ENCODE results near the gene SEZ6L2. TPM values are rescaled to one million over a fixed set of nuclear protein-coding genes. Genes with fewer than 3 reads are reported as not detected.

The SEZ6L2 gene
- total RNA-seq, 4 donors from 2014 or later = 0.84 to 4.9 (median 1.3) TPM

DNA sequence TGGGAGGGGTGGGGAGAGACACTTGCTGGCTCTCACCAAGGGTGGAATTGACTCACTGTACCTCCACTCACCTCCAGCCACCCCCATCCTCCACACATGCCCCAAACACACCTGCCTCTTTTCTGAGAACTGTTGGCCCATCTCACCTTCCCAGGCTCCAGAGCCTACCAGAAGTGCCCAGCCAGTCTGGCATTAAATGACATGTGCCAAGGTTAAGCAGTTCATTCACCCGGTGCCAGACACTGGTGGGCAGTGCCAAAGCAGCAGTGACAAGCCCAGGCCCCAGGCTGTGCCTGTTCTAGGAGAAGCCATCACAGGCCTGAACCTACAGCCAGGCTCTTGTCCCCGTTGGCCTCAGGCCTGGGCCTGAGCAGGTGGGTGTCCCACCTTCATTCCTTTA is 67.9 kb downstream of the SEZ6L2 start:
- 62 to 73% methylated on average over 2 of the region's 2 CpGs for WGBS, 2 donors
- Histone ChIP-seq H3K27ac (no peak overlapping the region), H3K36me3 (peaks cover 3 to 67% (median 21%) of the 10 kb centered on the region in 3 donors), H3K27me3 (no peaks in the 10 kb centered on the region), H3K4me1 (peaks cover 0 to 24% (median 4%) of the 10 kb centered on the region in 4 donors), H3K9me3 (no peaks in the 10 kb centered on the region), H3K4me3 (no peak overlapping the region)
- no peak for DNase-seq (ENCODE audit: low spot score in 2 of 2)
- TF ChIP-seq POLR2A (IDR thresholded peaks at IDR 0.05) (no peak), EP300 (IDR thresholded peaks at IDR 0.05) (no peak)
- TF ChIP-seq, protein P1, sequence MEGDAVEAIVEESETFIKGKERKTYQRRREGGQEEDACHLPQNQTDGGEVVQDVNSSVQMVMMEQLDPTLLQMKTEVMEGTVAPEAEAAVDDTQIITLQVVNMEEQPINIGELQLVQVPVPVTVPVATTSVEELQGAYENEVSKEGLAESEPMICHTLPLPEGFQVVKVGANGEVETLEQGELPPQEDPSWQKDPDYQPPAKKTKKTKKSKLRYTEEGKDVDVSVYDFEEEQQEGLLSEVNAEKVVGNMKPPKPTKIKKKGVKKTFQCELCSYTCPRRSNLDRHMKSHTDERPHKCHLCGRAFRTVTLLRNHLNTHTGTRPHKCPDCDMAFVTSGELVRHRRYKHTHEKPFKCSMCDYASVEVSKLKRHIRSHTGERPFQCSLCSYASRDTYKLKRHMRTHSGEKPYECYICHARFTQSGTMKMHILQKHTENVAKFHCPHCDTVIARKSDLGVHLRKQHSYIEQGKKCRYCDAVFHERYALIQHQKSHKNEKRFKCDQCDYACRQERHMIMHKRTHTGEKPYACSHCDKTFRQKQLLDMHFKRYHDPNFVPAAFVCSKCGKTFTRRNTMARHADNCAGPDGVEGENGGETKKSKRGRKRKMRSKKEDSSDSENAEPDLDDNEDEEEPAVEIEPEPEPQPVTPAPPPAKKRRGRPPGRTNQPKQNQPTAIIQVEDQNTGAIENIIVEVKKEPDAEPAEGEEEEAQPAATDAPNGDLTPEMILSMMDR (IDR thresholded peaks at IDR 0.05) = no peak

GRCh38 chr16:29830774-29831173 is 68.6 kb downstream of the SEZ6L2 start:
- Histone ChIP-seq H3K27ac (no peak overlapping the region), H3K4me1 (peaks cover 0 to 31% (median 8%) of the 10 kb centered on the region in 4 donors), H3K4me3 (no peak overlapping the region), H3K27me3 (no peaks in the 10 kb centered on the region), H3K36me3 (peaks cover 3 to 60% (median 21%) of the 10 kb centered on the region in 3 donors), H3K9me3 (no peaks in the 10 kb centered on the region)
- 88 to 92% methylated on average over 11 of the region's 11 CpGs for WGBS, 2 donors
- no peak for TF ChIP-seq POLR2A (IDR thresholded peaks at IDR 0.05)
- no peak for TF ChIP-seq EP300 (IDR thresholded peaks at IDR 0.05)
- TF ChIP-seq, protein P1 (IDR thresholded peaks at IDR 0.05) = no peak
- no peak for DNase-seq (ENCODE audit: low spot score in 2 of 2)

- H3K27ac ChIP-seq = peak overlapping the region in 3 of 4 donors; percentile 64 to 90 (median 84)
- H3K9me3 ChIP-seq = no peaks in the 10 kb centered on the region
- 85 to 87% methylated on average over 8 of the region's 8 CpGs for WGBS, 2 donors
- peaks cover under 1 to 17% (median 3%) of the 10 kb centered on the region in 3 donors for H3K36me3 ChIP-seq
- H3K27me3 ChIP-seq = no peaks in the 10 kb centered on the region
- no peak overlapping the region for H3K4me3 ChIP-seq
- peaks cover 0 to 73% (median 47%) of the 10 kb centered on the region in 4 donors for H3K4me1 ChIP-seq
- TF ChIP-seq POLR2A (IDR thresholded peaks at IDR 0.05) (no peak), EP300 (IDR thresholded peaks at IDR 0.05) (no peak)
- TF ChIP-seq, protein P1 (IDR thresholded peaks at IDR 0.05) = no peak
- no peak for DNase-seq (ENCODE audit: low spot score in 2 of 2)
Measured at GRCh38 chr16:29826342-29826695, 73.0 kb downstream of the SEZ6L2 start.

DNA sequence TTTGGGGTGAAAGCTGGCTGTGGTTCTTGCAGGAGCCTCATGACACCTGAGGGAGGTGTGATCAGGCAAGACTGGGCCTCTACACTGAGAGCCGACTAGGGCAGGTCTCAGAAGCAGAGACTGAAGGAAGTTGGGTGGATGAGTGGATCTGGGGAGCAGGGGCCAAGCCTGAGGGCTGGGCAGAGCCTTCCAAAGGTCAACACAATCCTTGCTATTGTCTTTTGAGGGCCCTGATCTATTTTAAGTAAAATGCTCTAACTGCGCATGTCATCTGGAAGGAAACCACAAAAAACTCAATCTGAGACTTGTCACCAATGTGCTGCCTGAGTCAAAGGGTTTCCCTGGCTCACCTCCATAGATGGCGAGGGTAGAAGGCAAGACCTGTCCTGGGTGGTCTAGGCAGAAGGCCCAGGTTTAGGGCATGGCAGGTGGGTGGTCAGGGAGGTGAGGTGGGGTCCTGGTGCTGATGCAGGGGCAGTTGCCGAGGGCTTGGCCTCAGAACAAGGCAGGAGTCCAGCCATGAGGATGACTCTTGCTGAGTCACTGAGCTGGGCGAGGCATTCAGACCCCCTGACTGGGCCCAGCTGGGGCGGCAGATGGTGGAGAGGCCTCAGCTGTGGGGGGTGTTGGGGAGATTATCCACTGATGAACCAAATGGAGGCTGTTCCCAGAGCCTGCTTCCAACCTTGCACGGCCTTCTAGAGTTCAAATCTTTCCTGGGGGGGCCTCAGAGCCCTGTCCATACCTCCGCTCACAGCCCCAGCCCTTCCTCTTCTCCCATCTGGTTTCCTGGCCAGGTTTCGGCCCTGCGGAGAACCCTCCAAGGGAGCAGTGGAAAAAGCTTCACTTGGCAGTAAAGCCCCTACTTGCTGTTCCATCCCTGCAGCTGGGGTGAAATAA is 74.0 kb downstream of the SEZ6L2 start:
- TF ChIP-seq POLR2A (IDR thresholded peaks at IDR 0.05) = no peak
- TF ChIP-seq, protein P1 (IDR thresholded peaks at IDR 0.05) = no peak
- no peak for TF ChIP-seq EP300 (IDR thresholded peaks at IDR 0.05)
- Histone ChIP-seq H3K27me3 (no peaks in the 10 kb centered on the region), H3K36me3 (peaks cover 0 to 8% (median 0%) of the 10 kb centered on the region in 3 donors), H3K4me1 (peaks cover 0 to 78% (median 50%) of the 10 kb centered on the region in 4 donors), H3K9me3 (no peaks in the 10 kb centered on the region), H3K4me3 (no peak overlapping the region), H3K27ac (peak overlapping the region in 3 of 4 donors; percentile 64 to 90 (median 84))
- no peak for DNase-seq (ENCODE audit: low spot score in 2 of 2)
- WGBS, 2 donors = 53 to 59% methylated on average over 10 of the region's 10 CpGs

- H3K4me3 ChIP-seq = no peak overlapping the region
- no peak for DNase-seq (ENCODE audit: low spot score in 2 of 2)
- no peaks in the 10 kb centered on the region for H3K27me3 ChIP-seq
- H3K27ac ChIP-seq = peak overlapping the region in 3 of 4 donors; percentile 64 to 90 (median 84)
- no peak for TF ChIP-seq EP300 (IDR thresholded peaks at IDR 0.05)
- TF ChIP-seq, protein P1 (IDR thresholded peaks at IDR 0.05) = no peak
- no peak for TF ChIP-seq POLR2A (IDR thresholded peaks at IDR 0.05)
- H3K9me3 ChIP-seq = no peaks in the 10 kb centered on the region
- H3K36me3 ChIP-seq = peaks cover 0 to 2% (median 0%) of the 10 kb centered on the region in 3 donors
- 23 to 33% methylated on average over 7 of the region's 7 CpGs for WGBS, 2 donors
- H3K4me1 ChIP-seq = peaks cover 0 to 81% (median 55%) of the 10 kb centered on the region in 4 donors
Measured at GRCh38 chr16:29824589-29825144, 74.7 kb downstream of the SEZ6L2 start.

Measured in tibial nerve (tissue), 4 donors.